Stimulated activated naive CD8-positive, alpha-beta T cell treated with anti-CD3 and anti-CD28 coated beads, Interleukin-15, amount 100 ng/mL, for 72 hours (primary cell): ENCODE measurements around the gene RPAP3.

ENCODE experiments used
- ATAC-seq: fragments of 150-1000 bp; cut with Tn5 transposase; 2 replicates; pipeline ENCODE4 v1.10.0; 2021; ENCODE audit warnings: mild to moderate bottlenecking, moderate library complexity
- DNase-seq, 2 donors: peaks; one replicate each; pipeline ENCODE4 v3.0.0; 2021 to 2022
- H3K27ac Mint-ChIP-seq, 2 donors: one replicate each; pipeline ENCODE4 v1.8.0; 2022; ENCODE audit warnings: mild to moderate bottlenecking in 2 of 2, mixed read lengths in 2 of 2, moderate library complexity in 2 of 2
- H3K27me3 Mint-ChIP-seq: one replicate; pipeline ENCODE4 v1.8.0; 2022; ENCODE audit warnings: mixed read lengths
- H3K4me1 Mint-ChIP-seq: one replicate; pipeline ENCODE4 v1.8.0; 2022; ENCODE audit warnings: mild to moderate bottlenecking, mixed read lengths
- H3K4me3 Mint-ChIP-seq, 2 donors: one replicate each; pipeline ENCODE4 v1.8.0; 2022; ENCODE audit warnings: mild to moderate bottlenecking in 2 of 2, mixed read lengths in 2 of 2, moderate library complexity in 1 of 2
- H3K9me3 Mint-ChIP-seq, 2 donors: one replicate each; pipeline ENCODE4 v1.8.0; 2022; ENCODE audit warnings: mixed read lengths in 2 of 2

The RPAP3 gene

GRCh38 chr12:47621960-47622359, 83.9 kb downstream of the RPAP3 start:
- Mint-ChIP-seq H3K27ac (no peak overlapping the region), H3K4me1 (no peaks in the 10 kb centered on the region), H3K9me3 (peaks cover 11 to 18% of the 10 kb centered on the region in 2 donors), H3K27me3 (no peaks in the 10 kb centered on the region), H3K4me3 (no peak overlapping the region)
- DNase-seq (no peak), ATAC-seq (no peak)

DNA sequence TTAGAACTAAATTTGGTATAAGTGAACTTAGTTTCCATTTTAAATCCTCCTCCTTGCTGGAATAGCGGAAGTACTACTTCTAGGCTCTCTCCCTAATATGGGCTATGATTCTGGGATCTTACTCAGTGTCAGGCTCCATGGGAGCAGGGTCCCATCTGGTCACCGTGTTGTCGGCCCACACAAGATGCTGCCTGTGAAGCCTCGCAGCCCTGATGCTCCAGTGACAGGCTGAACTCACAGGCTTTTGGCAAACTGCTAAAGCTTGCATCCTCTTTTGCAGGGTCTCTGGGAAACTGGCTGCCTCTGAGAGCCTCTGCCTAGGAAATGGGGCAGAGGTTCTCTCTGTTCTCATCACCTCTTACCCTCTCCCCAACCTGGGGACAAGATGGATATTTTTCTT, 88.4 kb downstream of the RPAP3 start:
- no peaks in the 10 kb centered on the region for H3K4me1 Mint-ChIP-seq
- no peak for ATAC-seq
- H3K27ac Mint-ChIP-seq: peak overlapping the region in 1 of 2 donors; percentile 24
- no peak for DNase-seq
- H3K4me3 Mint-ChIP-seq: no peak overlapping the region
- peaks cover 22% of the 10 kb centered on the region in 2 donors for H3K9me3 Mint-ChIP-seq
- no peaks in the 10 kb centered on the region for H3K27me3 Mint-ChIP-seq

DNA sequence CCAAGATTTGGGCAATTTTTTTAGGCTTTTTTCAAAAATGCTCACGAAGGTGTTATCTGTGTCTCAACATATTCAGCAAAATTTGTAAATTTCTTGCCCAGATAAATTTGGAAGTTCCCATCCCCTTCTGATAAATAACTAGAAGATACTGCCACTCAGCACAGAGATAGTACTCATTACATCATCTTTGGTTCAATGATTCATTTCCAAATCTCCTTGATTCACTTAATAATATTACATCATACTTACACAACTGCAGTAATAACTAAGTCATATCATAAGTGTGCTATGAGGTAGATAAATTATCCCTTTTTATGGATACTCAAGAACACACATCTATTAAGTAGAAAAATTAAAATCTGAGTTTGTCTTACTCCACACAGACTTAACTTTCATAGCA, 89.4 kb downstream of the RPAP3 start:
- H3K4me1 Mint-ChIP-seq: no peaks in the 10 kb centered on the region
- DNase-seq (no peak), ATAC-seq (peak; percentile 56)
- peak overlapping the region in 1 of 2 donors; percentile 30 for H3K27ac Mint-ChIP-seq
- peaks cover 29 to 30% of the 10 kb centered on the region in 2 donors for H3K9me3 Mint-ChIP-seq
- no peaks in the 10 kb centered on the region for H3K27me3 Mint-ChIP-seq
- H3K4me3 Mint-ChIP-seq: no peak overlapping the region

DNA sequence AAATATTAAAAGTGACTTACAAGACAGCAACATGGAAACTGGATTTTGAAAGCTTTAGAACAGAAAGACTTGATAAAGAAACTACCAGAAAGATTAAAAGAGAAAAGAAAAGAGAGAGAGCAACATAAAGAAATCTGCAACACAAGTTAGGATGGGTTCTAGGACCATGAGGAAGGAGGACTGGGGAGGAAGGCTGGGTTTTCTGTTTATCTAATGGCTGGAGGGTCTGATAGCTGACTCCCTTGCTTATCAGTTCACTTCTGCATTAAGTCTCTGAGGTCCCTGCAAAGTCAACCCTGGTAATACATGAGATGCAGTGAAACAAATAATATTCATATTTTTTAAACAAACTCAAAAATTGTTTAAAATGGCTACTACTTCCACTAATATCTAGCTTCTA, 90.1 kb downstream of the RPAP3 start:
- Mint-ChIP-seq H3K9me3 (peaks cover 30 to 32% of the 10 kb centered on the region in 2 donors), H3K27ac (no peak overlapping the region), H3K4me1 (no peaks in the 10 kb centered on the region), H3K27me3 (no peaks in the 10 kb centered on the region), H3K4me3 (no peak overlapping the region)
- no peak for ATAC-seq
- DNase-seq: no peak

GRCh38 chr12:47614521-47614920, 91.3 kb downstream of the RPAP3 start:
- no peak for DNase-seq
- no peak for ATAC-seq
- Mint-ChIP-seq H3K27ac (no peak overlapping the region), H3K27me3 (no peaks in the 10 kb centered on the region), H3K9me3 (peaks cover 32 to 42% of the 10 kb centered on the region in 2 donors), H3K4me3 (no peak overlapping the region), H3K4me1 (no peaks in the 10 kb centered on the region)

- Mint-ChIP-seq H3K4me1 (no peaks in the 10 kb centered on the region), H3K4me3 (no peak overlapping the region), H3K9me3 (peaks cover 38 to 55% of the 10 kb centered on the region in 2 donors), H3K27ac (no peak overlapping the region), H3K27me3 (no peaks in the 10 kb centered on the region)
- DNase-seq (no peak), ATAC-seq (no peak)
These were observed 92.9 kb downstream of the RPAP3 start for GRCh38 chr12:47612953-47613352.

- ATAC-seq (no peak), DNase-seq (no peak)
- no peak overlapping the region for H3K27ac Mint-ChIP-seq
- no peak overlapping the region for H3K4me3 Mint-ChIP-seq
- H3K27me3 Mint-ChIP-seq: no peaks in the 10 kb centered on the region
- H3K9me3 Mint-ChIP-seq: peaks cover 47 to 66% of the 10 kb centered on the region in 2 donors
- no peaks in the 10 kb centered on the region for H3K4me1 Mint-ChIP-seq
These were observed 93.9 kb downstream of the RPAP3 start for GRCh38 chr12:47611906-47612305.
